ENCODE measurements around the gene SFRP5. TPM values are rescaled to one million over a fixed set of nuclear protein-coding genes. Genes with fewer than 3 reads are reported as not detected.

SFRP5 gene
- total RNA-seq, 6 donors from 2014 or later = 0.69 to 14.9 (median 3.6) TPM

GRCh38 chr10:97789770-97790397 lies 18.1 kb upstream of the SFRP5 start:
- 62 to 64% methylated on average over 4 to 6 of the region's 6 CpGs for WGBS, 2 donors
- H3K4me1 ChIP-seq = peaks cover 6 to 25% (median 14%) of the 10 kb centered on the region in 4 donors
- no peaks in the 10 kb centered on the region for H3K27me3 ChIP-seq
- ATAC-seq (ENCODE audit: low FRiP score in 2 of 2) = no peak
- H3K4me3 ChIP-seq = no peak overlapping the region
- TF ChIP-seq CTCF (IDR thresholded peaks at IDR 0.05) = no peak
- no peak for TF ChIP-seq POLR2AphosphoS5 (IDR thresholded peaks at IDR 0.05)
- no peak for TF ChIP-seq POLR2A (IDR thresholded peaks at IDR 0.05)
- no peak for TF ChIP-seq EP300 (IDR thresholded peaks at IDR 0.05)
- H3K36me3 ChIP-seq = no peaks in the 10 kb centered on the region
- no peaks in the 10 kb centered on the region for H3K9me3 ChIP-seq
- peak overlapping the region in 2 of 4 donors; percentile 67 to 87 for H3K27ac ChIP-seq
- no peak for DNase-seq

GRCh38 chr10:97788552-97789442 lies 17.0 kb upstream of the SFRP5 start:
- WGBS, 2 donors = 10 to 17% methylated on average over 19 to 22 of the region's 22 CpGs
- ATAC-seq (ENCODE audit: low FRiP score in 2 of 2) = peak; percentile 13 to 59
- Histone ChIP-seq H3K27me3 (no peaks in the 10 kb centered on the region), H3K36me3 (no peaks in the 10 kb centered on the region), H3K9me3 (no peaks in the 10 kb centered on the region), H3K4me3 (peak overlapping the region in 3 of 4 donors; percentile 8 to 22 (median 20)), H3K4me1 (peaks cover 6 to 28% (median 15%) of the 10 kb centered on the region in 4 donors), H3K27ac (peak overlapping the region; percentile 40 to 87 (median 54))
- TF ChIP-seq POLR2A (IDR thresholded peaks at IDR 0.05) = peak in 1 of 4 donors; percentile 35
- TF ChIP-seq EP300 (IDR thresholded peaks at IDR 0.05) = no peak
- TF ChIP-seq POLR2AphosphoS5 (IDR thresholded peaks at IDR 0.05) = peak in 1 of 2 donors; percentile 5
- DNase-seq = peak in 1 of 2 donors; percentile 83

DNA sequence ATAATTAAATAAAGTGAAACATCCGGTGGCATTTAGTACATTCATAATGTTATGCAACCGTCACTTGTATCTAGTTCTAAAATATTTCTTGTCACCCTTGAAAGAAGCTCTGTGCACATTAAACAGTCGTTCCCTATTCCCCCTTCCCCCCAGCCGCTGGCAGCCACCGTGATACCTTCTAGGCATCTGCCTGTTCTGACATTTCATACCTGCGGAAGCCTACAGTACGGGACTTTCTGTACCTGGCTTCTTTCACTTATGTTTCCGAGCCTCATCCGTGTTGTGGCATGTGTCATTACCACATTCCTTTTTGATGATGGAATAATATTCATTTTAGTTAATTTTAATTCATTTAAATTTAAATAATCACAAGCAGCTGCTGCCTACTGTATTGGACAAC lies 13.9 kb upstream of the SFRP5 start:
- DNase-seq (no peak), ATAC-seq (ENCODE audit: low FRiP score in 2 of 2) (no peak)
- no peak for TF ChIP-seq CTCF (IDR thresholded peaks at IDR 0.05)
- no peak for TF ChIP-seq EP300 (IDR thresholded peaks at IDR 0.05)
- no peak for TF ChIP-seq POLR2A (IDR thresholded peaks at IDR 0.05)
- TF ChIP-seq POLR2AphosphoS5 (IDR thresholded peaks at IDR 0.05) = no peak
- Histone ChIP-seq H3K27ac (no peak overlapping the region), H3K27me3 (no peaks in the 10 kb centered on the region), H3K4me1 (peaks cover 24 to 51% (median 32%) of the 10 kb centered on the region in 4 donors), H3K4me3 (no peak overlapping the region), H3K36me3 (no peaks in the 10 kb centered on the region), H3K9me3 (no peaks in the 10 kb centered on the region)
- 65 to 69% methylated on average over 9 of the region's 9 CpGs for WGBS, 2 donors

DNA sequence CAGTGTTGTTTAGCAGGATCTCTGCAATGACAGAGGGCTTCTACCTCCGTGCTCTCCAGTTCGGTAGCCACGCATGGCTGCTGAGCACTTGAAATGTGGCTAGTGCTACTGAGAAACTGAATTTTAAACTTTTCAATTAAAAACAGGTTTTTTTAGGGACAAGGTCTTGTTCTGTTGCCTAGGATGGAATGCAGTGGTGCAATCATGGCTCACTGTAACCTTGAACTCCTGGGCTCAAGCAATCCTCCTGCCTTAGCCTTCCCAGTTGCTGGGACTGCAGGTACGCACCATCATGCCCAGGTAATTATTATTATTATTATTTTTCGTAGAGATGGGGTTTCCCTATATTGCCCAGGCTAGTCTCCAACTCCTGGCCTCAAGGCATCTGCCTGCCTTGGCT lies 13.4 kb upstream of the SFRP5 start:
- Histone ChIP-seq H3K27ac (peak overlapping the region in 2 of 4 donors; percentile 62 to 85), H3K27me3 (no peaks in the 10 kb centered on the region), H3K9me3 (no peaks in the 10 kb centered on the region), H3K36me3 (no peaks in the 10 kb centered on the region), H3K4me3 (no peak overlapping the region), H3K4me1 (peaks cover 24 to 56% (median 35%) of the 10 kb centered on the region in 4 donors)
- DNase-seq (no peak), ATAC-seq (ENCODE audit: low FRiP score in 2 of 2) (no peak)
- TF ChIP-seq POLR2A (IDR thresholded peaks at IDR 0.05) (peak in 1 of 4 donors; percentile 19), CTCF (IDR thresholded peaks at IDR 0.05) (no peak), EP300 (IDR thresholded peaks at IDR 0.05) (no peak), POLR2AphosphoS5 (IDR thresholded peaks at IDR 0.05) (no peak)
- WGBS, 2 donors = 74 to 81% methylated on average over 5 of the region's 5 CpGs

DNA sequence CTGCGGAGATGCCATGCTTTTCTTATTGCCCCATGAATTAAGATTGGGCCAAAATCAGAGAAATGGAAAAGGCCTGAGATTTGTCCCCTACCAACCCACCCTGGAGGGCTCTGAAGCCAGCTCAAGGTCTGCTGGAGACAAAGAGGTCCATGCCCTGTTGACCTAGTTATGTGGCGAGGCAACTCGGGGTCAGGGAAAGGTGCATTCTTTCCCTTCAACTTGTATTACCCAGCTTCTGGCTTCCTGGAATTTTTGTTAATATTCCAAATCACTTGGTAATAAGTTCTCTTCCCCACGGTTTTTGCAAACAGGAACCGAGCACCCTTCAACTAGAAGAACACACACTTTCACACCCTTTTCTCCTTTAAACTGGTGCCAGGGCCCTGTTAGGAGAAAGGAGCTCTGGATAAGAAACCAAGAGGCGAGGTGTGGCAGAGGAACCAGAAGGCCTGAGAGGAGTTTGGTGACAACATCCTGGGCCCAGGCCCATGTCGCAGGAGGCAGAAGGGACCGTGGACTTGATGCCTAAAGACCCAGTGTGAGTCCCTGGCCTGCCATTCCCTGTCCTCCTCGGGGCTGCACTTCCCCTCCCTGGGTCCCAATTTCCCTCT lies 12.5 kb upstream of the SFRP5 start:
- Histone ChIP-seq H3K4me3 (no peak overlapping the region), H3K27me3 (no peaks in the 10 kb centered on the region), H3K27ac (peak overlapping the region in 3 of 4 donors; percentile 62 to 85 (median 68)), H3K4me1 (peaks cover 23 to 55% (median 31%) of the 10 kb centered on the region in 4 donors), H3K36me3 (no peaks in the 10 kb centered on the region), H3K9me3 (no peaks in the 10 kb centered on the region)
- ATAC-seq (ENCODE audit: low FRiP score in 2 of 2) = peak; percentile 23 to 71
- WGBS, 2 donors = 61 to 68% methylated on average over 9 of the region's 9 CpGs
- no peak for TF ChIP-seq POLR2A (IDR thresholded peaks at IDR 0.05)
- TF ChIP-seq POLR2AphosphoS5 (IDR thresholded peaks at IDR 0.05) = peak in 1 of 2 donors; percentile 35
- TF ChIP-seq CTCF (IDR thresholded peaks at IDR 0.05) = no peak
- TF ChIP-seq EP300 (IDR thresholded peaks at IDR 0.05) = peak in 2 of 4 donors; percentile 40 to 73
- peak in 1 of 2 donors; percentile 81 for DNase-seq

Measured in upper lobe of left lung (tissue), 6 donors.